GM18867 (cell line): ENCODE results near the gene POLR1A.

ENCODE experiments used
- ATAC-seq: cut with Tn5 transposase; IDR thresholded peaks from one replicate; pipeline ENCODE4 v1.9.1; 2021; ENCODE audit warnings: mild to moderate bottlenecking, moderate library complexity; ENCODE audit not compliant: unreplicated experiment

POLR1A gene

GRCh38 chr2:85981579-85982247 is 124.0 kb downstream of the POLR1A start:
- no peak for ATAC-seq

GRCh38 chr2:85978883-85979780 is 126.6 kb downstream of the POLR1A start:
- ATAC-seq = no peak

GRCh38 chr2:85976106-85976920 is 129.4 kb downstream of the POLR1A start:
- ATAC-seq = no peak

- no peak for ATAC-seq
Observed at GRCh38 chr2:85975581-85975980, 130.1 kb downstream of the POLR1A start.

- ATAC-seq = no peak
Observed at GRCh38 chr2:85974390-85974789, 131.3 kb downstream of the POLR1A start.

- ATAC-seq = no peak
Observed at GRCh38 chr2:85972355-85972754, 133.3 kb downstream of the POLR1A start.

- no peak for ATAC-seq
Observed at GRCh38 chr2:85971366-85971765, 134.3 kb downstream of the POLR1A start.
